GM12892 (cell line): ENCODE data around the gene GAB1.
A peak's percentile ranks its signal among the peaks of the same experiment; 100 is the strongest.

Source experiments
- DNase-seq: peaks from one replicate; pipeline ENCODE4 v3.0.0; 2011; ENCODE audit not compliant: insufficient read length
- FAIRE-seq: peaks from 2 replicates; lab custom pipeline; 2011; peaks lifted over from hg19 to GRCh38; lab: Jason Lieb, UNC
- POLR2A ChIP-seq: IDR thresholded peaks from 2 replicates; pipeline ENCODE4 v1.6.1; 2011; ENCODE audit warnings: low read depth, low read length, control low read depth
- POLR2AphosphoS5 ChIP-seq: IDR thresholded peaks from 2 replicates; pipeline ENCODE4 v1.6.1; 2011; ENCODE audit warnings: low read depth, low read length, control low read depth
- TAF1 ChIP-seq: IDR thresholded peaks from 2 replicates; pipeline ENCODE4 v1.6.1; 2011; ENCODE audit warnings: low read depth, mild to moderate bottlenecking, control low read depth, low read length, borderline replicate concordance

The GAB1 gene

GRCh38 chr4:143363332-143363731, 26.7 kb downstream of the GAB1 start:
- TF ChIP-seq TAF1: no peak
- no peak for TF ChIP-seq POLR2A
- TF ChIP-seq POLR2AphosphoS5: no peak
- no peak for FAIRE-seq

GRCh38 chr4:143364063-143364462, 27.4 kb downstream of the GAB1 start:
- DNase-seq (no peak), FAIRE-seq (no peak)
- TF ChIP-seq POLR2A: no peak

More at GRCh38 chr4:143363332-143363731, 26.7 kb downstream of the GAB1 start:
- DNase-seq: no peak

GRCh38 chr4:143367863-143368262, 31.2 kb downstream of the GAB1 start:
- no peak for DNase-seq
- no peak for FAIRE-seq
- TF ChIP-seq TAF1 (no peak), POLR2A (no peak), POLR2AphosphoS5 (no peak)

- FAIRE-seq: no peak
- no peak for DNase-seq
- no peak for TF ChIP-seq POLR2AphosphoS5
- no peak for TF ChIP-seq POLR2A
- TF ChIP-seq TAF1: no peak
These were observed 32.9 kb downstream of the GAB1 start for GRCh38 chr4:143369552-143369951.

GRCh38 chr4:143372093-143372915, 35.6 kb downstream of the GAB1 start:
- peak; percentile 93 for FAIRE-seq
- TF ChIP-seq TAF1: no peak
- no peak for TF ChIP-seq POLR2AphosphoS5
- TF ChIP-seq POLR2A: no peak
- no peak for DNase-seq

GRCh38 chr4:143374255-143374654, 37.6 kb downstream of the GAB1 start:
- DNase-seq (no peak), FAIRE-seq (no peak)
- no peak for TF ChIP-seq TAF1
- no peak for TF ChIP-seq POLR2AphosphoS5
- no peak for TF ChIP-seq POLR2A

GRCh38 chr4:143374771-143375170, 38.1 kb downstream of the GAB1 start:
- no peak for FAIRE-seq
- no peak for TF ChIP-seq TAF1
- TF ChIP-seq POLR2A: no peak
- TF ChIP-seq POLR2AphosphoS5: no peak
- DNase-seq: no peak

GRCh38 chr4:143375326-143376073, 38.8 kb downstream of the GAB1 start:
- DNase-seq: no peak
- peak; percentile 95 for FAIRE-seq
- TF ChIP-seq POLR2AphosphoS5 (no peak), POLR2A (no peak), TAF1 (no peak)

GRCh38 chr4:143377611-143378099, 41.0 kb downstream of the GAB1 start:
- no peak for TF ChIP-seq POLR2AphosphoS5
- no peak for TF ChIP-seq POLR2A
- TF ChIP-seq TAF1: no peak
- DNase-seq (no peak), FAIRE-seq (peak; percentile 92)

GRCh38 chr4:143380629-143381028, 44.0 kb downstream of the GAB1 start:
- TF ChIP-seq POLR2A (no peak), TAF1 (no peak), POLR2AphosphoS5 (no peak)
- no peak for FAIRE-seq
- DNase-seq: no peak
